ENCODE data around the gene AK5.
"Not testable (repeated sequence)": the region's sequence is repeated elsewhere in the genome, so short reads cannot be mapped to it uniquely, and the experiment has no call there.

Gene AK5

DNA sequence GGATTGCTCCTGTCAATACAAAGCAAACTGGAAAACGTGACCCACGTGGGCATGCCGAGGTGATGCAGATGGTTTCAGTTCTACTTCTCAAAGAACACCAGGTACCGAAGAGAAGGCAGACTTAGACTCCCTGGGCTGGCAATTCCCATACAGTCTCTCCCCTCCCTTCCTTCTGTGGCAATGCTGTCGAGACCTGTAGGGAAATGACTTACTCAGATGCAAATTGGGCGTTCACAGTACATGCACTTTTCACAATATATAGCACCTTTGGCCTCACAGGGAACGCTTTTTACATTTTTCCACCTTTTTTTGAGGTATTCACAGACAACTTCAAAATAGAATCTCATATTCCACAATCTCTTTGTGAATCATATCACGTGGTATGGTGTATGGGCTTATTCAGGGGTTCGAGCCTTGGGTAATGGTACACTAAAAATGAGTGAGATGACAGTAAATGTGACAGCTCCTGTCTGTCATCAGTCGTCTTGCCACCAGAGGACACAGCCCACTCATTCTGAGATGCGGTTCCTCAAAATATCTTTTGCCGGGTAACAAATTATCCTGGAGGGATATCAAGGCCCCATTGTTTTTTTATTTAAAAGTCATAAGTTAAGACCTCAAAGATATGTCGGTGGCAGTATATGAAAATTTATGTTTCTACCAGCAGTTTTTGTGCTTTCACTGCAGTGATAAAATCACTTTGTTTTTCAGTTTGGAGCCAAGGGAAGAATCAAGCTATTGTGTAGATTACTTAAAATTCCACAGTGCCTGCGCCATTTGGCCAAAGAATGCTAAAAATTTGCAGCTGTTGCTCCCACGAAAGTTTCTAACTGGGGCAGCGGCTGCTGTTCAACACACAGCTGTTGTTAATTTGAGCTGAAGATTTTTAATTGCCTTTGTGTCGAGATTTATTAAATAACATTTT, 232.3 kb downstream of the AK5 start:
- DNase-seq, result no peak

DNA sequence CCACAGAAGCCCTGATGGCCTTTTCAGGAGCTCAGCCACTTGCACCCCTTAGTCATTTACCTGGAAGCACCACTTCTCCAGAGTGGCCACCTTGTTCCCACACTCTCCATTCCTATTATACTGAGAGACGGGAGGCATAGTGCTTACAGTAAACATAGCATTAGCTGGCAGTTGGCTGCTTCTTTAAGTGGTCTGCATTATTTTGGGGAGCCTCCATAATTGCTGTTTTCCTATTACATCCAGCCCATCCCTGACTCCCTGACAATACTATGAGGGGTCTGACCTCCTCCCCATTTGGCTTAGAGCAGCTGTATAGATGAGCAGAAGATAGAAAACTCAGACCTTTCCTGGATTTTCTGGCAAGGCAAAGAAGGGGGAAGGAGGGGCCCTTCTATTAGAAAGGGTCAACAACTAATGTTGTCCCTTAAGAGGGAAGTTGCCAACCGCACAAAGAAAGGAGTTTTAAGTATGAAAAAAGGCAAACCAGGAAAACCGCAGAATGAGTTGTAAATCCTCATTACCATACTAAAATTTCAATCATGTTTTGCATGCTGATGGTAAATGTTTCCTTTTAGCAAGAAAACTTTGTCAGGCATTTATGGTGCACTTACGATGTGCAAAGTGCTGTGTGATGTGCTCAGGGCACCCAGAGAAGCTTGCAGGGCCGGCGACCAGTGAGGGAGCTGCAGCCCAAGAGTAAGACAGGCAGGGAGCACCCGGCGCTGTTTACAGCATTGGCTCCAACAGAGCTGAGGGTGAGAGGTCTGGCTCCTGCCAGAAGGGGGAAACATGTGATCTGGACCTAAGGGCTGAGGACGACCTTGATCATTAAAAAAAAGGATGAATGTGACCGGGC, 233.3 kb downstream of the AK5 start:
- DNase-seq, result no peak

- DNase-seq, result no peak
Measured at GRCh38 chr1:77516106-77516505, 234.3 kb downstream of the AK5 start.

DNA sequence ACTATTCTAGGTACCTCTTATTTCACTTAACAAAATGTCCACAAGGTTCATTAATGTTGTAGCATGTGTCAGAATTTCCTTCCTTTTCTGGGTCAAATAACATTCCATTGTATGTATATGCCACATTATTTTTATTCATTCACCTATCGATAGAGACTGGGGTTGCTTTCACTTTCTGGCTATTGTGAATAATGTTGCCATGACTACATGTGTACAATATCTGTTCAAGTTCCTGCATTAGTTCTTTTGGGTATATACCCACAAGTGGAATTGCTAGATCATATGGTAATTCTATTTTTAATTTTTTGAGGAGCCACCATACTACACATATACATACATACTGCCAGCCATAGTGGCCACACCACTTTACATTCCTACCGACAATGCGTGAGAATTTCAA, 242.2 kb downstream of the AK5 start:
- DNase-seq, result no peak

DNA sequence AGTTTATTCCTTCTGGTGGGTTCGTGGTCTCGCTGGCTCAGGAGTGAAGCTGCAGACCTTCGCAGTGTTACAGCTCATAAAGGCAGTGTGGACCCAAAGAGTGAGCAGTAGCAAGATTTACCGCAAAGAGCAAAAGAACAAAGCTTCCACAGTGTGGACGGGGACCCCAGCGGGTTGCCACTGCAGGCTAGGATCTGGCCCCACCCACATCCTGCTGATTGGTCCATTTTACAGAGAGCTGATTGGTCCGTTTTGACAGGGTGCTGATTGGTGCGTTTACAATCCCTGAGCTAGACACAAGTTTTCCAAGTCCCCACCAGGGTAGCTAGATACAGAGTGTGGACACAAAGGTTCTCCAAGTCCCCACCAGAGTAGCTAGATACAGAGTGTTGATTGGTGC, 249.3 kb downstream of the AK5 start:
- not testable (repeated sequence) for DNase-seq

DNA sequence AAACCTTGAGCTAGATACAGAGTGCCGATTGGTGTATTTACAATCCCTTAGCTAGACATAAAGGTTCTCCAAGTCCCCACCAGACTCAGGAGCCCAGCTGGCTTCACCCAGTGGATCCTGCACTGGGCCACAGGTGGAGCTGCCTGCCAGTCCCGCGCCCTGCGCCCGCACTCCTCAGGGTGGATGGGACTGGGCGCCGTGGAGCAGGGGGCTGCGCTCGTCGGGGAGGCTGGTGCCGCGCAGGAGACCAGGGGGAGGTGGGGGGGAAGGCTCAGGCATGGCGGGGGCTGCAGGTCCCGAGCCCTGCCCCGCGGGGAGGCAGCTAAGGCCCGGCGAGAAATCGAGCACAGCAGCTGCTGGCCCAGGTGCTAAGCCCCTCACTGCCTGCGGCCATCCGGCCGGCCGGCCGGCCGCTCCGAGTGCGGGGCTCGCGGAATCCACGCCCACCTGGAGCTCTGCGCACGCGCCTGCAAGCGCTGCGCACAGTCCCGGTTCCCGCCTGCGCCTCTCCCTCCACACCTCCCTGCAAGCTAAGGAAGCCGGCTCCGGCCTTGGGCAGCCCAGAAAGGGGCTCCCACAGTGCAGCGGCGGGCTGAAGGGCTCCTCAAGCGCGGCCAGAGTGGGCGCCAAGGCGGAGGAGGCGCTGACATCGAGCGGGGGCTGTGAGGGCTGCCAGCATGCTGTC, 249.9 kb downstream of the AK5 start:
- DNase-seq, result not testable (repeated sequence)

GRCh38 chr1:77532641-77533040, 250.8 kb downstream of the AK5 start:
- DNase-seq, result no peak

- DNase-seq, result peak; percentile 27
Measured at GRCh38 chr1:77533660-77534305, 252.0 kb downstream of the AK5 start.

GRCh38 chr1:77534456-77534855, 252.6 kb downstream of the AK5 start:
- no peak for DNase-seq

DNA sequence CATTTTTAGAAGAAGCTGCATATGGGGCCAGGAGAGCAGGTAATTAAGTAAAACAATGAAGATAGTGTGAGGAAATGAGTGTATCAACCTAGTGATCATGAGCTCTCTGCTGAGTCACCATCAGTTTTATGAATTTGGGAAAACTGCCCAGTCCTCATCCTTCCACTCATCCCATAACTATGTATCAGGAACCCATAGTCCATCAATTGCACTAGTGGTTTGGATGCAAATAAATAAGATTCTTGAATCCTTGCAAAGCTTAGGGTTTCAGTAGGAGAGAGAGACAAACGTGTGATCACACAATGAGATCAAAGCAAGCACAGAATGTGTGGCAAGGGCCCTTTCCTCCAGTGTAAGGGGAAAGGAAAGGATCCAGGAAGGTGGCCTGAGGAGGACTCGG, 255.0 kb downstream of the AK5 start:
- DNase-seq, result no peak

DNA sequence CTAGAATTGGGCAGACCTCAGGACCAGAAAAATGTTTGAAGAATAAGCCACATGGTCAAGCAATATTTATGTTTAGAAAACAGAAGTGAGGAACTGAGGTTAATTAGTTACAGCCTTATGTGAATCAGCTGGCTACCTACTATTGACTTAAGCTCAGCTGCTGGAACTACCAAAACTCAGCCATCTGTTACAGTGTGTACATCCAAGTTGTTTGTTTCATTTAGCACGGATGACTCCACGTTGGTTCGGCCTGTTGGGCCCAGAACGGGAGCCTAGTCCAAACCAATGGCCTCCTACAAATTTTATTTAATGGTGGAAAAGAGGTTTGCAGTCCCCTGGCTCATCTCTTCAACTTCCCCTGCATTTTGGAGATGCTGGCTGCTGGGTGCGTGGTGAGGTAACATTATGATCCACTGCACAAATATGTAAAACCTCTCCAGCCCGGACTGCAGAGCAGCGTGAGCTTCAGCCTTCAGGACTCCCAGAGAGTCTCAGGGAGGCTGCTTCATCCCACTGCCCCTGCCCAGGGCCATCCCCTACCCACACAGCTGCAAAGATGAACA, 257.2 kb downstream of the AK5 start:
- peak; percentile 55 for DNase-seq

GRCh38 chr1:77539519-77540142, 257.8 kb downstream of the AK5 start:
- DNase-seq, result peak; percentile 39

DNA sequence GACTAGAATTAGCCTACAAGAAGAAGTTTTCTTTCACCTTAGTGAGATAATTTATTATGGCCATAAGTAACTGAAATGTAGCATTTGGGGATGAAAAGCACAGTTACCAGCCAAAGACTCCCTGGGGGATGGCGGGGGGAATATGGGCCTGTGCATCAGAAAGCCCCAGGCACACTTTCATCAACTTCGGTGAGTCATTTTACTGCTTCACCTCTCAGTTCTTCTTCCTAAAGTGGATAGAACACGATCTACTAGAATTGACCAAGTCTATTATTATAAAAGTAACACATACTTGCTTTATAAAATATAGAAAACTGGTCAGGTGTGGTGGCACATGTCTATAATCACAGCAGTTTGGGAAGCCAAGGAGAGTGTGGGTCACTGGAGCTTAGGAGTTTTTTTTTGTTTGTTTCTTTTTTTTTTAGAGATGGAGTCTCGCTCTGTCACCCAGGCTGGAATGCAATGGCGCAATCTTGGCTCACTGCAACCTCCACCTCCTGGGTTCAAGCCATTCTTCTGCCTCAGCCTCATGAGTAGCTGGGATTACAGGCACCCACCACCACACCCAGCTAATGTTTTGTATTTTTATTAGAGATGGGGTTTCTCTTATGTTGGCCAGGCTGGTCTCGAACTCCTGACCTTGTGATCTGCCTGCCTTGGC, 258.8 kb downstream of the AK5 start:
- no peak for DNase-seq

GRCh38 chr1:77541162-77541545, 259.3 kb downstream of the AK5 start:
- no peak for DNase-seq

- no peak for DNase-seq
Measured at GRCh38 chr1:77542813-77543420, 261.1 kb downstream of the AK5 start.

- DNase-seq, result no peak
Measured at GRCh38 chr1:77543822-77544448, 262.1 kb downstream of the AK5 start.

DNA sequence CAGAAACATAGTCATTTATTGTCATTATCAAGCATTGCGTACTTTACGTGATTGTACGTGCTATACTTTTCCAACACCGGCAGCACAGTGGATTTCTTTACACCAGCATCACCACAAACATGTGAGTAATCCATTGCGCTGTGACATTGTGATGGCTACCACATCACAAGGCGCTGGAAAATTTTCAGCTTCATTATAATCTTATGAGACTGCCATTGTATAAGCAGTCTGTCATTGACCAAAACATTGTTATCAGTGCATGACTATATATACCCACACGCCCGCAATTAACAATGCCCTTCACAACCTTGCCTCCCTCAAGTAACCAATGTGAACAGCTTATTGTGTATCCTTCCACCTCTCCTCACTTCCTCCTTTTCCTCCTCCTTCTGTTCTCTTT, 263.0 kb downstream of the AK5 start:
- DNase-seq, result no peak

DNA sequence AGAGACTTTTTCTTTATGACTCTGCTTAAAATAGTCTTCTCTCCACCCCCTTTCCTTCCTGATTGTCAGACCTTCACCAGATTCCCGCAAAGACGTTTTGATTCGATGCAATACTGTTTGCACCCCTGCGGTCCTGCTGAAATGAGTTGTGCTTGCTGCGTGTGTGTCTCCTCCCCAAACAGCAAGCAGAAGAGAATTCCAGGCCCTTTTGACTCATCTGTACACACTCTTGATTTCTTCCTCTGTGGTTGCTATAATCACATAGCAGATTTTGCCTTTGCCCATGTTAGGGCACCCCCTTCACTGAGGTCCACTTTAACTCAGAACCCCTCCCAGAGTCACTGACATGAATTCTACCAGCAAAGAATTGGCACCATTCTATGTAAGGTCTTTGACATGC, 264.2 kb downstream of the AK5 start:
- DNase-seq, result no peak

DNA sequence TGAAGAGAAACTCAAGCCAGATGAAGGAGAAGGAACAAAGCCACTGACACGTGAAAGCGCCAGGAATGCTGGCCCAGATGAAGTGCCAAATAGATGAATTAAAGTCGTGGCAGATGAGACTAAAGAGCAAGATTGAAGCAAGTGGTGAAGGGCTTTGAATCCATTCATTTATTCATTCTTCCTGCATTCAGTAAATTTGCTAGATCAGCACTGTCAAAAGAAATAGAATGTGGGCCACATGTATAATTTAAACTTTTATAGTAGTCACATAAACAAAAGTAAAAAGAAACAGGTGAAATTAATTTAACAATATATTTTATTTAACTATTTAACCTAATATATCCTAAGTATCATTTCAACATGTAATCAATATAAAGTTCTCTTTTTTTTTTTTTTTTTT, 265.1 kb downstream of the AK5 start:
- no peak for DNase-seq

DNA sequence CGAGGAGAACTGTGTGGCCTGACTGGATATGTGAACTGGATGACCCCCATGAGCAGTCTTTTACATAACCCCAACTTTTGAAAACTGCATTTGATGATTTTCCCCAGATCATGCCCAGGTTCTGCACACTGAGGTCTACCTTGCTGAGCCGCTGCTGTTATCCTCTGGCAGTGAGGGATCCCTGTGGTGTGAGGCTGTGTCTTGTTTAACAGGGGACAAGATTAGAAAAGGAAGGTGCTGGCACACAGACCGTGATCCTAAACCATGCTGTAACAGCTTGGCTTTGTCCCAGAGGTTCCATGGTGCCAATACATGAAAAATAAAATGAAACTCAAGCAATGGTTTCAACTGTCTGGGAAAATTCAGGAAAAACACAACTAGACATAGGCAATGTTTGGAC, 266.5 kb downstream of the AK5 start:
- DNase-seq, result no peak

GRCh38 chr1:77550135-77550534, 268.3 kb downstream of the AK5 start:
- DNase-seq, result no peak
